Activated effector memory CD4-positive, alpha-beta T cell treated with Interleukin-2 at 50 U/mL for 16 hours (primary cell): ENCODE measurements around the gene CNTNAP2.
"Not testable (repeated sequence)": the region's sequence is repeated elsewhere in the genome, so short reads cannot be mapped to it uniquely, and the experiment has no call there.

ENCODE experiments used
- DNase-seq: peaks from one replicate; pipeline ENCODE4 v3.0.0-alpha.2; 2020

Gene CNTNAP2

GRCh38 chr7:148442141-148442655, 2325.6 kb downstream of the CNTNAP2 start:
- DNase-seq, result no peak

- DNase-seq, result no peak
Measured at GRCh38 chr7:148442933-148443332, 2326.3 kb downstream of the CNTNAP2 start.

- DNase-seq, result no peak
Measured at GRCh38 chr7:148445260-148446044, 2328.9 kb downstream of the CNTNAP2 start.

DNA sequence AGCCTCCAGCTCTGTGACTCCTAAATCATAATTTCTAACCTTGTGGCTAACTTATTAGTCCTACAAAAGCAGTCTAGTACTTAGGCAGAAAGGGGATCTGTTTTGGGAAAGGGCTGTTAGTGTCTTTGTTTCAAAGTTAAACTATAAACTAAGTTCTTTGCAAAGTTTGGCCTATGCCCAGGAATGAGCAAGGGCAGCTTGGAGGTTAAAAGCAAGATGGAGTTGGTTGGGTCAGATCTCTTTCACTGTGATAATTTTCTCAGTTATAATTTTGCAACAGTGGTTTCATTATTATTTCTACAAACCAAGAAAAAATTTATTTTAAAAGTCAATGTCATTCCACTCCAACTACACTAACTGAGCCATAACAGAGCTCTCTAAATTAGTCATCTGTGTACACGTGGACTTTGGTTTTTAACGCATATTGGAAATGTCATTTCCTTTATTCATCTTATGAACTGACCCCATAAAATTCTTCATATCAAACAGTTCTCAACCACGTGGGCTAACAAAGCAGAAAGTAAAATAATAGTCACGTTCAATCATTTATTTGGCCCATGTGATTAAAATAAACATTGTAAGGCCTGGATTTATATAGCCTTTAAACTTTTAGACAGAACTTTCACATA, 2330.7 kb downstream of the CNTNAP2 start:
- DNase-seq, result no peak

- not testable (repeated sequence) for DNase-seq
Measured at GRCh38 chr7:148451526-148451925, 2334.9 kb downstream of the CNTNAP2 start.

GRCh38 chr7:148456351-148456750, 2339.8 kb downstream of the CNTNAP2 start:
- no peak for DNase-seq

- DNase-seq, result no peak
Measured at GRCh38 chr7:148457310-148457921, 2340.8 kb downstream of the CNTNAP2 start.

- DNase-seq, result no peak
Measured at GRCh38 chr7:148458263-148458662, 2341.7 kb downstream of the CNTNAP2 start.

- no peak for DNase-seq
Measured at GRCh38 chr7:148461392-148462179, 2345.0 kb downstream of the CNTNAP2 start.

DNA sequence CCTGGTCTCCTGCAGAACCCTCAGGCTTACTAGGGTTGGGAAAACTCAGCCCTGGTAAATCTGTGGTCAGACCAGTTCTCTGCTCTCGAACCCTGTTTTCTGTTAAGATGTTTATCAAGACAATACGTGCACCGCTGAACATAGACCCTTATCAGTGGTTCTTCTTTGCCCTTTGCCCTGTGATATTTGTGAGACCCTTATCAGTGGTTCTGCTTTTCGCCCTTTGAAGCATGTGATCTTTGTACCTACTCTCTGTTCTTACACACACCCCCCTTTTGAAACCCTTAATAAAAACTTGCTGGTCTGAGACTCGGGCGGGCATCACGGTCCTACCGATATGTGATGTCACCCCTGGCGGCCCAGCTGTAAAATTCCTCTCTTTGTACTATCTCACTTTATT, 2346.2 kb downstream of the CNTNAP2 start:
- DNase-seq, result not testable (repeated sequence)

DNA sequence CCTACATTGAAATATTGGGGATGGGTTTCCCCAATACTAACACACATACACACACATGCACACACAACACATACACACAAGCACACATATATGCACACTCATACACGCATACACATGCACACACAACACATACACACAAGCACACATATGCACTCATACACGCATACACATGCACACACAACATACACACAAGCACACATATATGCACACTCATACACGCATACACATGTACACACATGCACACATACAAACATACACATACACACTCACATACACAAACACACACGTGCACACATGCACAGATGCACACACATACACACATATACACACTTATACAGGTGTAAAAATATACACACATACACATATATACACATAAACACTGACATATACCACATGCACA, 2346.6 kb downstream of the CNTNAP2 start:
- no peak for DNase-seq

DNA sequence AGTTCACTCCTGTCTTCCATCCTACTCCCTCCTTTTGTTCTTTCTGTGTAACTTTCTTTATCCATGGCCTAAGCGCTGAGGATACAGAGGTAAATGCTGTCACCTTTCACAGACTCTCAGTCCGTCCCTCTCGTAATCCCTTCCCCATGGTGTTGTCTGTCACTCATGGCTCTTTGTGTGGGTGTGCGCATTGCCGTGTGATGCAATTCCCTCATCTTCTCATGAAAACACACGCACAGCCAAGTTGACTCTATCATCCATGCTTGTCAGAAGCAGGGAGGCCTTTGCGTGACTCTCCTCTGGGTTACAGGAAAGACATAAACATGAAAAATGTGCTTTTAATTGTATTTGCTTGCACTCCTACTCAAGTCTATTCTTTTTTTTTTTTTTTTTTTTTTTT, 2348.3 kb downstream of the CNTNAP2 start:
- no peak for DNase-seq

DNA sequence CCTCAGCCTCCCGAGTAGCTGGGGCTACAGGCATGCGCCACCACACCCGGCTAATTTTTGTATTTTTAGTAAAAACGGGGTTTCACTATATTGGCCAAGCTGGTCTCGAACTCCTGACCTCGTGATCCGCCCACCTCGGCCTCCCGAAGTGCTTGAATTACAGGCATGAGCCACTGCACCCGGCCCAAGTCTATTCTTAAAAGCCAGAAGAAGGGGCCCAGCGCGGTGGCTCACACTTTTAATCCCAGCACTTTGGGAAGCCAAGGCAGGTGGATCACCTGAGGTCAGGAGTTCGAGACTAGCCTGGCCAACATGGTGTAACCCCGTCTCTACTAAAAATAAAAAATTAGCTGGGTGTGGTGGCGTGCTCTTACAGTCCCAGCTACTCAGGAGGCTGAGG, 2348.8 kb downstream of the CNTNAP2 start:
- DNase-seq, result not testable (repeated sequence)

DNA sequence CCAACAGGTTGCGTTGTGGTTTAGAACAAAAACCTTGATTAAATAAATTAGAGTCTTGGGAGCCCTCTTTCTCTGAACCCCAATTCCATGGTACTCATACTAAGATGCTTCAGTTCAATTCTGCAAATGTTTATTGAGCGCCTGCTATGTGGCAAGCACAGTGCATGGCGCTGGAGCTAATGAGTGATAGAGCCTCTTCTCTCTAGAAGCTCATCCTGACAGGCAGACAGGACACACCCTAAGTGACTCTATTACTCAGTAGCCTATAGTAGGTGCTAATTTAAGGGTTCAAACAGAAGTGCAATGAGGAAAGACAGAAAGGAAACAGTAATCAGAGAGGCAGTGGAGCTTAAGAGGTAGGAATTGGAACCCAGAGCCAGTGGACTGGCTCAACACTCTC, 2349.5 kb downstream of the CNTNAP2 start:
- DNase-seq, result no peak

DNA sequence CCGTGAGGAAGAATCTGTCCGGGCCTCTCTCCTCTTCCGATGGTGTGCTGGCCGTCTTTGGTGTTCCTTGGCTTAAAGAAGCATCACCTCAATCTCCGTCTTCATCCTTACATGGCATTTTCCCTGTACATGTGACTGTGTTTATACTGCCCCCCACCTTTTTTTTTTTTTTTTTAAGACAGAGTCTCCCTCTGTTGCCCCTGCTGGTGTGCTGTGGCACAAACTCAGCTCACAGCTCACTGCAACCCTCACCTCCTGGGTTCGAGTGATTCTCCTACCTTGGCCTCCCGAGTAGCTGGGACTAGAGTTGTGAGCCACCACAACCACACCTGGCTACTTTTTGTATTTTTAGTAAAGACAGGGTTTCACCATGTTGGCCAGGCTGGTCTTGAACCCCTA, 2352.1 kb downstream of the CNTNAP2 start:
- DNase-seq, result no peak
